HG02678 (cell line): ENCODE measurements around the gene FBXW10.
"Not testable (repeated sequence)": the region's sequence is repeated elsewhere in the genome, so short reads cannot be mapped to it uniquely, and the experiment has no call there.

ENCODE experiments used
- ATAC-seq: cut with Tn5 transposase; IDR thresholded peaks from one replicate; pipeline ENCODE4 v1.9.1; 2021; ENCODE audit warnings: mild to moderate bottlenecking, moderate library complexity; ENCODE audit not compliant: unreplicated experiment

FBXW10 gene, protein sequence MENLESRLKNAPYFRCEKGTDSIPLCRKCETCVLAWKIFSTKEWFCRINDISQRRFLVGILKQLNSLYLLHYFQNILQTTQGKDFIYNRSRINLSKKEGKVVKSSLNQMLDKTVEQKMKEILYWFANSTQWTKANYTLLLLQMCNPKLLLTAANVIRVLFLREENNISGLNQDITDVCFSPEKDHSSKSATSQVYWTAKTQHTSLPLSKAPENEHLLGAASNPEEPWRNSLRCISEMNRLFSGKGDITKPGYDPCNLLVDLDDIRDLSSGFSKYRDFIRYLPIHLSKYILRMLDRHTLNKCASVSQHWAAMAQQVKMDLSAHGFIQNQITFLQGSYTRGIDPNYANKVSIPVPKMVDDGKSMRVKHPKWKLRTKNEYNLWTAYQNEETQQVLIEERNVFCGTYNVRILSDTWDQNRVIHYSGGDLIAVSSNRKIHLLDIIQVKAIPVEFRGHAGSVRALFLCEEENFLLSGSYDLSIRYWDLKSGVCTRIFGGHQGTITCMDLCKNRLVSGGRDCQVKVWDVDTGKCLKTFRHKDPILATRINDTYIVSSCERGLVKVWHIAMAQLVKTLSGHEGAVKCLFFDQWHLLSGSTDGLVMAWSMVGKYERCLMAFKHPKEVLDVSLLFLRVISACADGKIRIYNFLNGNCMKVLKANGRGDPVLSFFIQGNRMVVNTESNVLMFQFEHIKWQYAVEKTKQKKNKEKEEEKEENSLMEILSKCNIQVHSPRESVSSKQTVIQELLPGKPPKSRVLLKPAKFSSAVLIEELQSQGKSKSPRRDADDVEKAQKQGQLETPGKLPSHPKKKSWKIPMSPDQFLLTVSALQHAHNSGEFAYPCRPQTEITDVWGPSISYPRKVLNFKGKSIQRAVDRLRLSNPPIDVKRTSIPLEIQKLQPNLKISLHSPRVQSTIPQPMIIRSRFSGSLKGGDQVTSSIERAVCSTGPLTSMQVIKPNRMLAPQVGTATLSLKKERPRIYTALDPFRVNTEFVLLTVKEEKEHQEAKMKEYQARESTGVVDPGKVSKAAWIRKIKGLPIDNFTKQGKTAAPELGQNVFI

DNA sequence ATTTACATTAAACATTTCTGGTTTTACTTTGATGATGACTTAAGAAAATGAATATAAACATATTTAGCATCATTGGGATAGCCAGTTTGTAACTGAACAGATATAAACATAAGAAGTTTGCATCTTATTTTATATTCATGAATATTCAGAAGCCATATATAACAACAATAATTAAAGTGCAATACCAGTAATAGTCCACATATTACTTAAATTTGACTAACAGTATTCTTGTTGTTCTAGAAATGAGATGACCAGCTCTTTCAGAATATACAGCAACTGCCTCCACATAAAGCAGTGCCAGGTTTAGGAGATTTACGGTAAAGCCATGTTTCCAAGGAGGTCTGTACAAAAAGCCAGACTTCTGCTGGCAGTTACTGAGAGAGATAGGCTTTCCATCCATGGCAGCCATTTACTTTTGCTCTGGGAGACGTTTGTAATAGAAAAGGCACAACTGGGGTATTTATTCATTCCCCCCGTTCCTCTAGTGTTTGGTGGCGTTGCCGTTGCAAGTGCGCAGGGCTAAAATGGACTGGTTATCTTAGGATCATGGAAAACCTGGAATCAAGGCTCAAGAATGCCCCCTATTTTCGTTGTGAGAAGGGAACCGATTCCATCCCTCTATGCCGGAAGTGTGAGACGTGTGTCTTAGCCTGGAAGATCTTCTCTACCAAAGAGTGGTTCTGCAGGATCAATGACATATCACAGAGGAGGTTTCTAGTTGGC, at the start of gene FBXW10:
FBXW10 (plus strand) TSS at position 356 of the 723 bp plus-strand sequence; CDS start at position 547, 191 bp downstream.
- not testable (repeated sequence) for ATAC-seq

DNA sequence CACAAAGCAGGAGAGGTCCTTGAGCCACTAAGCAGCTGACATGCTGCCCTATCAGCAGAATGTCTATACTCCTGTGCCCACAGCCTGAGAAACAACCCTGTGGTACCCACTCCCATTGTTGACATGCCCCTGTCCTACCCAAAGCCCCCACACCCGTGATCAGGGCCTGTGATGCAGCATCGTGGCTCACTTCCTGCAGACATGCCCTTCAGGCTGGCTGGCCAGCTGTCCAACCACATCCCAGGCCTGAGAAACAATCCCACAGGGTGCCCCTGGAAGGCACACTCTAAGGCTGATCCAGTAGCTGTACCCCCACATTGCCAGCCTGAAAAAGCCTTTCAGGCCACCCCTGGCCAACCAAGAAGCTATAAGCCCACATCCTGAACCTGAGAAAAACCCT, 48.7 kb upstream of the FBXW10 start:
- ATAC-seq, result not testable (repeated sequence)

DNA sequence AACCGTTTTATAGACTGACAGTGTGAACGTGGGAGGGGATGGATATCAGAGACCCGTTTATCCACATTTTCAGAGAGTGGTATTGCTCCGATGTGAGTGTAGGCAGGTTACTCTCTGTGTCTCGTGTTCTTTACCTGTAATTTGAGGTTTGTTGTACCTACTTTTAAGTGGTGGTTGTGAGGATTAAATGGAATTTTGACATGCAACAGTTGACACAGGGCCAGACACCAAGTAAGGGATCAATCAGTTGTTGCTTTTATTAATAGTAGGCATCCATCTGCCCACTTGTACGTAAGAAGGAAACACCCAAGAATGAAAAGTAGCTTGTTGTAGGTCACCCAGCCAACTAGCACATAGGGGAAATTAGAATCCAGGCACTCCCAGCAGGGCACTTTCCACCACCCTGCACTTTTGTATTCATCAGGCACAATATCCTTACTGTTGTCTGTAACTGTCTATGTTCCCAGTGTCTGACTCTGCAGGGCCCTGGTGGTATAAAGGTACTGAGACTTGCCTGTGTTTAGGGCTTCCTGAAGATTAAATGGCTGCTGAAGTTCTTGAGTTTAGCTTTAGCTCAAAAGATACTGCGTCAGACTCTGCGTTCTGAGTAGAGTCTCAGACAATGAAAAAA, 45.3 kb upstream of the FBXW10 start:
- ATAC-seq, result not testable (repeated sequence)

DNA sequence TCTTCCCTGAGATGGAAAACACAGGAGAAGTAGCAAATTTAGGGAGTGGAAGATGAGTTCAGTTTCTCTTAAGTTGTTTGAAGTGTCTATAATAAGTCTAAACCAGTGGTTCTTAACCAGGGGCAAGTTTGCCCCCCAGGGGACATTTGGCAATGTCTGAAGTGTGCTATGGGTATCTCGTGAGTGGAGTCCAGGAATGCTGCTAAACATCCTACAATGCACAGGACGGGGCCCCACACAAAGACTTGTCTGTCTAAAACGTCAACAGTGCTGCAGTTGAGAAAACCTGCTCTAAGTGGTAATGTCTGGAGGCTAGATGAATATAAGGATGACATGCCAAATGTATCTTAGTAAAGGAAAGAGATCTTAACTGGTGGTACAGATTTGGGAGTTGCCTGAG, 37.9 kb upstream of the FBXW10 start:
- ATAC-seq, result not testable (repeated sequence)

DNA sequence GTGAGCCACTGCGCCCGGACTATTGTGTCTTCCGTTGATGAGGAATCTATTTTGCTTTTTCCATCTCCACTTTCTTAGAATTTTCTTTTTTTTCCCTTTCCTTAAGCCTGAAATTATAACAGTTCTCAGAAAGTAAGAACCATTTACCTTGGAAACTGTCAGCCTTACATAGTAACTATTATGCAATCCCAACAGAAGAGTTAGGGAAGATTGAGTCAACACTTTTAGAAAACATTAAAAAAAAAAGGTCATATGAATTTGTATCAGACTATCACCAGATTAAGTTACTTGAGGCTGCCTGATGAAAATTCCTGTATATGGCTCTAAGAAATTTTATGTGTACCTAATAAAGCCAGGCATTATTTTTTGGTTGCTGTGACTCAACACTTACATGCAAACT, 35.6 kb upstream of the FBXW10 start:
- ATAC-seq, result not testable (repeated sequence)

DNA sequence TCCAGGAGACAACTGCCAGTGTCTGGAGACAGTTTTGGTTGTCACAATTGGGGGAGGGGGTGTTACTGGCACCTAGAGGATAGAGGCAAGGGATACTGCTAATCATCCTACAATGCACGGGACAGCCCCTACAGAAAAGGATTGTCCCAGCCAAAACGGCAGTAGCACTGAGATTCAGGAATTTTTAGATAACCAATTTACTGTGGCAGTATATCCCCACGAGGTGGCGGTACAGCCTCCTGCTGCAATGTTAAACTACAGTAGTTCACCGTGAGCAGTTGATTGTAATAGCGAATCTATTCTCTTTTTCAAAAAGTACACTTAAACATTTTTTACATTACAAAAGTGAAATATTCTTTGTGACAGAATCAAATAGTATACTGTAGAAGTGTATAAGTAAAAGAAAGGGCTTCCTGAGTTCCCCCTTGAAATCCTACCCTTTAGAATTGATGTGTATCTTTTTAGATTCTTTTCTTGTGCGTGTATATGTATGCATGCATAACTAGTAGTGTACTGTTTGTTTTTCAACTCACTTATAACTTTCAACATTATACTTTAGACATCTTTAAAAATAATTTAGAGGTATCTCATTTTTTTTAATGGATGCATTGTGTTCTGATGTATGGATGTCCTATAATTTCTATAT, 31.4 kb upstream of the FBXW10 start:
- ATAC-seq, result not testable (repeated sequence)

DNA sequence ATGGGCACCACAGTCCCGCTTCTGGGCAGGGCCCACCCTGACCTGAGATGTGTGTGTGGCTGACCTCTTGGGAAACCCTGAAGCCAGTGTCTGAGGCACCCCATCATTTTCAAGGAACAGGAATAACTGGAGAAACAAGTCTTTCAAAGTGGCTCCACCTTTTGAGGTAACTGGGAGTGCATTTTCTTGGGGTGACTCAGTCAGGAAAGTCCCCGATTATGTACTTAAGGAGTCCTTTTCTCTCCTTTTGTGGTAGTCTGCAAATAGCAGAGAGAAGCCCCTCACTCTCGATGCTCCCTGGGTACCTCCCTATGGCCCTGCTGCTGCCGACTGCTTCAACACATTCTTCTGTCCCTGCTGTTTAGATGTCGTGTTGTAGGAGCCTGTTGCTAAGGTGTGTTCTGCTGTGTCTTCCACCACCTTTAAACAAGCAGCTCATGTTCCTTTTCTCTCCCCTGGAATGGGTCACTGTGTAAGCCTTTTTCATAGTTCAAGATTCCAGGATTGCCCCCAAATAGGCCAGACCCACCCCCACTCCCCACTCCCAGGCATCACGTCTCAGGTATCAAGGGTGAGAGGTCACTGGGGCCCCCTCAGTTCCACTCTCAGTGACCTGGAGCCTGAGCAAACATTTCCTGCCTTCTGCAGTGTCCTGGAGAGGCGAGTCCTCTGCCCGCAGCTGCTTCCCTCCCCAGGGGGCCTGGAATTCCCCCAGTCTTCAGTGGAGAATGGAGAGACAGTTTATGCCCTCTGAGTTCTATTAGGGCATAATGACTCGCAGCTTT, 25.0 kb upstream of the FBXW10 start:
- not testable (repeated sequence) for ATAC-seq

DNA sequence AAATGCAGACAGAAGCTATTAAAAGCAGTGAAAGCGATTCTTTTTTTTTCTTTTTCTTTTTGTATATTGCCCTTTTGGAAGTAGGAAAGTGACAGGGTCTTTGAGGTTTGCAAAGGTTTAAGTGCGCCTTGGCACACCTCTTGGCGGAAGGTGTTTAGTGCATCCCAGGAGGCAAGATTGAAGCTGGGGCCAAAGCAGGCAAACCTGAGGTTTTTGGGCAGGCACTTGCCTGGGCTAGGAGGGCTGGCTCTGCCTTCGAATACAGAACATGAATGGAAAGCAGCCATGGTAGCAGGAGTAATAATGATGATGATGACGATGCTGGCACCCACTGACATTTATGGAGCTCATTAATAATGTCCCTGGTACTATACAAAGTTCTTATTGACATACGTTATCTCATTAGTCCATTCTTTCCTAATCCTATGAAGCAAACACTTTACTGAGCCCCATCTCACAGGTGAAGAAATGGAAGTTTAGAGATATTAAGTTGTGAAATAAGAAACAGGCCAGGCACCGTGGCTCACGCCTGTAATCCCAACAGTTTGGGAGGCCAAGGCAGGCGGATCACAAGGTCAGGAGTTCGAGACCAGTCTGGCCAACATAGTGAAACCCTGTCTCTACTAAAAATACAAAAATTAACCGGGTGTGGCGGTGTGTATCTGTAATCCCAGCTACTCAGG, 24.3 kb upstream of the FBXW10 start:
- not testable (repeated sequence) for ATAC-seq

DNA sequence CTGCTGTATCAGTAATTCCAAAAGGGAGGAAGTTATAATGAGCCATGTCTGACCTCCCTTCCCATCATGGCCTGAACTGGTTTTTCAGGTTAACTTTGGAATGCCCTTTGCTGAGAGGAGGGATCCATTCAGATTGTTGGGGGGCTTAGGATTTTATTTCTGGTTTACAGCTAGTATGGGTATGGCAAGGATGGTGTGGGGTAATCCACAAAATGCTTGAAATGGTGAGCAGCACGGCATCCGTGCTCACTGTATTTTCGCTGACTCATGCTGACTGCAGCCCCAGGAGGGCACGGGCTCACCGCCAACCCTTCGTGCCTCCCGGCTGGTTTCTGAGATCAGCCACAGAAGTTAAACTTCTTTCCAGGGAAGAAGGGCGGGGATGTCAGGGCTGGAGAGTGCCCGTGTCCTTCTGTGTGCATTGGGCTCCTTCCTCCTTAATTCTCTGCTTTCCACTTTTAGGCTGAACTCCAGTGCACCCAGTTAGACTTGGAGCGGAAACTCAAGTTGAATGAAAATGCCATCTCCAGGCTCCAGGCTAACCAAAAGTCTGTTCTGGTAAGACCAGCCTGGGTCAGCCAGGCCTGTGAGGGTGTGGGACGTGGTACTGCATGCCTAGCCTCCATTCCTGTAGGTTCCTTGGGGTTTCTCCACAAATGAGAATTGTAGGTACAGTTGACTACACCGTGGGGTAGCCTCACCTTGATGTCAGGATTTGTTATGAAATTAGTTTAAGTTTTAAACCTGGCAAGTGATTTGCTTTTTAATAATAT, 21.9 kb upstream of the FBXW10 start:
- not testable (repeated sequence) for ATAC-seq

DNA sequence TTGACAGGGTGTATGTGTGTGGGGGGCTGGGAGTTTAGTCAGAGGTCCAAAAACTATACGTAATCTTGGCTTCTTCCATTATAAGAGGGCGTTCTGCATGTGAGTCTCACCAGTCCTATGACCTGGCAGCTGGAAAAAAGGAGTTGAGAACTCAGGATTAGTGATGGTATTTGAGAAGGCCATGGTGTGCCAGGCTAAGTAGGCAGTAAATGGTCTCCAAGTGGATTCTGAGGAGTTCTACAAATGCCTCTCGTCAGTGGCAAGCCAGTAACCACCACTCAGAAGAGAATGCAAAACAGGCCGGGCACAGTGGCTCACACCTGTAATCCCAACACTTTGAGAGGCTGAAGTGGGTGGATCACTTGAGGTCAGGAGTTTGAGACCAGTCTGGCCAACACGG, 21.2 kb upstream of the FBXW10 start:
- not testable (repeated sequence) for ATAC-seq

DNA sequence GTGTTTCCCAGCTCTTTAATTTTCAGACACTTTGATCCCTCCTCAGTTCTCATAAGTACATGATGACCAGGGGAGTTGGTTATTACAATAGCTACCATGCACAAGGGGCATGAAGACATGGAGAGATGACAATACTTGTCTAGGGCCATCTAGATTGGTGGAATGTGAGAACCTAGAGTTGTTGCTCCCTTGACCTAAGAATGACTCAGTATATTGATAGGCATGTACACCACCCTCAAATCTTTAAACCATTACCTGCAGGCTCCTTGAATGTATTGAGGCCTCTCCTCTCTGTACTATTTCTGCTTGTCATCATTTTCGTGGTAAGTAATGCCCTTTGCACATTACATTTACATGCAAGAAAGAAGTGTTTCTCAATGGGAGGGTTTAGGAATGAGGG, 20.3 kb upstream of the FBXW10 start:
- ATAC-seq, result not testable (repeated sequence)

DNA sequence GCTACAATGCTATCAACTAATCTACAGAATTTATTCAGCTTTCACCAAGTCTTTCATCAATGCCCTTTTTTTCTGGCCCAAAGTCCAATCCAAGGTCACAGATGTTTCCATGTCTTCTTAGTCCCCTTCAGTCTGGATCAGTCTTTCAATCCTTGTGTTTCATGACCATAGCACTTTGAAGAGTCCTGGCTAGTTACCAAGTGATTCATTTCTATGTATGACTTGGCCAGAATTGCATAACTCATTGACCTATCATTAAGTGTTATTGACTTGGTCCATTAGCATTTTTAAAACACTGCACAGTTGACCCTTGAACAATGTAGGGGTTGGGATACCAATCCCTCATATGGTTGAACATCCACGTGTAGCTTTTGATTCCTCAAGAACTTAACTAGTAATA, 11.4 kb upstream of the FBXW10 start:
- not testable (repeated sequence) for ATAC-seq

DNA sequence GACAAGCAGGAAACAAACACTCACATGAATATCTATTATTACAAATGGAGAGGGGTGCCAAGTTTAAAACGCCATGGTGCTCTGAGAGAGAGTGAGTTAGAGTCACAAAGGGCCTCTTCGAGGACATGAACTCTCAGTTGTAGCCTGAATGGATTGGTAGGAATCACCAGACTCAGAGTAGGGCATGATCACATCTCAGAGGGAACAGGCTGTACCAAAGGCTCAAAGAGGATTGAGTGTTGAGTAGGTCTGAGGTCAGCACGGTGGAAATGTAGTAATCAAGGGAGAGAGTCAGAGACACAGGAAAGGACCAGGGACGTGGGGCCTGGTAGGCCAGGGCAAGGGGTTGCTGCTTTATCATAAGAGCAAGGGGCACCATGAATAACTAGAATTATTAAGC, 10.5 kb upstream of the FBXW10 start:
- ATAC-seq, result not testable (repeated sequence)

DNA sequence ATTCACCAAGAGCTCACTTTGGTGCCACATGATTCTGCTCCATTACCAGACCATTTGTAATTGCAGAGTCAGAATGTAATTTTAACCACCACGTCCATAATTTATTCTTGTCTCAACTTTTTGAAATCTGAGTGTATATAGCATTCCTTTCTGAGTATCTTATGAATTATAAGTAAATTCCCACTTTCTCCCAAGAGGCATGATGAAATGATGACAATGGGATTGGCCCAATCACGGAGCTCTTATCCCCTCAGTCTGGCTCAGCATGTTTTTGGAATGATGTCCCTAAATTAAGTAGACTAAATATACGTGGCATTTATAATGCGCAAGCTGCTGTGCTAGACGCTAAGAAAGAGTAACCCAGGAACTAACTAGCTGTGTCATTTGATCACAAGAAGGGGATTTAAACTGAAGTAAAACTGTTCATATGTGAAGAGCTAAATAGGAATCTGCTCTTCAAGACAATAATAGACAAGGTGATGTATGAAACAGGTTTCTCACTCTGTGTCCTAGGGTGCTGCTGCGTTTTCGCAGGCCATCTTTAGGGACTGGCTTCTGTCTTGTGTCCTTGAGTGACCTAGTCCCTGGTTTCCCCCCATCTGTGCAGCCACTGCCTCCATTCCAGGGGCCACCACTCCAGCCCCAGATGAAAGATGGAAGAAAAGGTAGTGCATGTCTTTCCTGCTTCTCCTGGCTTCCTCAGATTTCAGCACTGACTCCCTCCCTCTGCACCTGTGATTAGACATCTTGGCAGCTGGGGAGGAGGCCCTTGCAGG, 4.0 kb upstream of the FBXW10 start:
- not testable (repeated sequence) for ATAC-seq

DNA sequence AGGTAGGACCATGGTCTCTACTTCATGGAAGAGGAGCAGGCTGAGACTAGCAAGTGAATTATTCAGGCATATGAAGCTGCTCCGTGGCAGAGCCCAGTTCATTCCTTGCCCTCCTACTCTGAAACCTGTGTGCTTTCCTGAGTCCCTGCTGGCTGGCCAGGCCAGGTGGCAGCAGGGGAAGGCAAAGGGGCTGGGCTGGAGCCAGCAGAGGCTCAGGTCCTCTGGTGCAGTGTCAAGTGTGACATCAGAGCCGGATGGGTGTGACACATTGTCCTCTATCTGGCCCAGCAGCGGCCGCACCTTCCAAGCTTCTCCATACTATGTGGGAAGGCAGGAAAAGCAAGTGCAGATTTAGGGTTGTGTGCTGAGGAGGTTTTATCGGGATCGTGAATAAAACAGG, 2.6 kb upstream of the FBXW10 start:
- not testable (repeated sequence) for ATAC-seq

DNA sequence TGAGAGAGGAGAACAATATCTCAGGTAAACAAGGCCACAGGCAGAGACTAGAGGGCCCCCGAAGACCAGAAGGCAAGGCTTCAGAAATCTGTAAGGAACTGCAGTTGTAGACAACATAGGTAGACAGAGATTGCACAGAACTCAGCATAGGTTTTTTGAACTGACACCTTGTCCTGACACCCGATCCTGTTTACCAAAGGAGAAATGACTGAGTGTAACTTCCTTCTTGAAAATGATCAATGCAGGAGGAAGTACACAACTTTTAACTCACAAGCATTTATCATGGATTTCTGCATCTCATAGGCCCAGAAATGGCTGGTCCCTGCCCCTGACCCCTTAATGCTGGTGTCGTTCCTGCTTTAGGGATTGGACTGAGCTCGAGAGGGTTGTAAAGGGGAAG, 872 bp downstream of the FBXW10 start:
- ATAC-seq, result not testable (repeated sequence)

DNA sequence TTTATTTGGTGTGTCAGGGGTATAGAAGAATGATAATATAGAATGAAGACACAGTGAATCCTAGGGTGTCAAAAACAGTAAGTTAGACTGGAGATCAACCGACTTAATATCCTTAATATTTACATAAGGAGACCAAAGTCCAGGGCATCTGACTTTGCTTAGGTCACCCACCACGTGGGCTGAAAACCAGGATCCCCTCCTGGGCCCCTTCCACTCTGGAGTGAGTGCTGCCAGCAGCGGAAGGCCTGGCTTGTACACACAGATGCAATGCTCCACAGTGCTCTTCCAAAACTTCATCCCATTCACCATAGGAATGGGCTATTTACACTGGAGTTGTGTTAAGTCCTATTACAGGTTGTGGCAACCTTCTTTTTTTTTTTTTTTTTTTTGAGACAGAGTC, 2.7 kb downstream of the FBXW10 start:
- ATAC-seq, result not testable (repeated sequence)
